Measurements from ENCODE around the gene NRL. TPM values are rescaled to one million over a fixed set of nuclear protein-coding genes. Genes with fewer than 3 reads are reported as not detected.

NRL gene
- total and polyA plus RNA-seq, 4 donors = 1.5 to 3.2 (median 2.8) TPM

DNA sequence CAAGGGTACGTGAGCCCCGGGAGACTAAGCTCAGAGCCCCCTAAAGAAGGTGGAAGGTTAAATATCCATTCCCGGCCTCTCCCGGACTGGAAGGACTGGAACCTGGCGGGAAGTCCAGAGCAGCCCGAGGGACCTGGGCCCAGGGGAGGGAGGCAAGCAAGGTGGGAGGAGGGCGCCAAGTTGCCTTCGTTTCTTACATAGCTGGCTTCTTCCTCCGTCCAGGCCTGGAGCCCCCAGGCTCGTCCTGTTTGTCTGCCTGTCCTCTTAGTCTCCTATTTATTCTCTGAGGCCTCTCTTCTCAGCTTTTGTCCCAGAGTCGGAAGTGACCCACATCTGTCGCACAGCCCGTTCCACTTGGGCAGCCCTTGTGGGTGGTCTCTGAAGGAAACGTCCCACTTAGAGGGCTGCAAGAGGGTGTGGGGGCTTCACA is 19.9 kb downstream of the NRL start:
- peak; percentile 47 for DNase-seq (ENCODE audit: low spot score)
- 2% methylated on average over 14 of the region's 14 CpGs for WGBS
- H3K4me1 ChIP-seq (ENCODE audit: control insufficient read depth in 4 of 4, insufficient read depth in 4 of 4, low read length in 3 of 4) = peaks cover 15 to 70% (median 55%) of the 10 kb centered on the region in 4 donors

DNA sequence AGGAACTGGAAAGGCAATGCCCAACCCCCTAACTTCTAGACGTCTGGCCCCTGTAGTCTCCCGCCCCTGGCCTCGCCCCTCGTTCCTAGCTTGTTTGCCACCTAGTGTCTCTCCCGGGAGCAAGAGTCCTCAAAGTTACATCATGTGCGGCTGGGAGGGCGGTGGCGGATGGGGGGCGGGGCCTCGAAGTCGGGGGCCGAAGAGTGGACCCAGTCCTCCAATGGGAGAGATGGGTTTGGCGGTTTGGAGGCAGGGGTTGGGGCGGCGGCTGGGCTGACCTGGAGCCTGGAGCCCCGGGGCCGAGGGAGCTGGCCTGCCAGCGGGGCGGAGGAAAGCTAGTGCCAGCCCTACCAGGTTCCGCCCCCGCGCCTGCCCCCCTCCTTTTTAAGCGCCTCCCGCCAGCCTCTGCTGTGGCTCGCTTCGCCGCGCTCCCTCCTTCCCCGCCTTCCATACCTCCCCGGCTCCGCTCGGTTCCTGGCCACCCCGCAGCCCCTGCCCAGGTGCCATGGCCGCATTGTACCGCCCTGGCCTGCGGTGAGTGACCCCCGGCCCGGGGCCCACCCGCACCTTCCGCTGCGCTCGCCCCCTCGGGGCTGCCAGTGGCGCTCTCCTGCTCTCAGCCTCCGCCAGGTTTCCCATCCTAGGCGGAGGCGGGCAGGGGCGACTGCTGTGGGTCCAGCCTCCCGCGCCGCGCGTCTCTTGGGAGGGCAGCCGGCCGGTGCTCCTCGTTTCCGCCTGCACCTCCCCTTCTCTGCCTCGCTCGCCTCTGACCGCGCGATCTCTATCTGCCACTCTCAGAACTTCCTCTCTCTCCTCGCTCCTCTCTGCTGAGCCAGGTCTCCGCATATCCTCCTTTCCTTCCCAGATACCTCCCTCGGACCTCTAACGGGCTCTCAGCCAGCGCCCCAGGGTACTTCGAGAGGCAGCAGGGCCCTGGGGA is 20.6 kb downstream of the NRL start, which contains the start of gene PCK2:
Gene PCK2 (plus strand): TSS at position 411 of the 940 bp plus-strand sequence. CDS start 95 bp downstream, at position 506.
- H3K4me1 ChIP-seq (ENCODE audit: control insufficient read depth in 4 of 4, insufficient read depth in 4 of 4, low read length in 3 of 4) = peaks cover 15 to 64% (median 49%) of the 10 kb centered on the region in 4 donors
- H3K4me3 ChIP-seq (ENCODE audit: low read depth in 1 of 3, low read length in 3 of 3) = peak within 1 kb of the TSS; percentile 68 to 82 (median 71)
- peak; percentile 92 for DNase-seq (ENCODE audit: low spot score)
- H3K9me3 ChIP-seq (ENCODE audit: control insufficient read depth in 4 of 4, low read length in 3 of 4) = no peaks in the 10 kb centered on the region
- no peaks in the 10 kb centered on the region for H3K27me3 ChIP-seq (ENCODE audit: control insufficient read depth in 4 of 4, insufficient read depth in 4 of 4, low read length in 3 of 4)
- peak within 1 kb of the TSS; percentile 93 to 98 for H3K9ac ChIP-seq (ENCODE audit: low read depth in 1 of 2, low read length in 2 of 2)
- under 1% methylated on average over 68 of the region's 68 CpGs for WGBS
- peak within 1 kb of the TSS; percentile 93 to 96 for H3K27ac ChIP-seq (ENCODE audit: low read depth in 1 of 2, low read length in 2 of 2)
- H3K36me3 ChIP-seq (ENCODE audit: control insufficient read depth in 4 of 4, insufficient read depth in 3 of 4, low read depth in 1 of 4, low read length in 3 of 4) = peaks cover 0 to 9% (median 6%) of the 10 kb centered on the region in 4 donors
- TF ChIP-seq FOXA2 (IDR thresholded peaks at IDR 0.05) = no peak
- TF ChIP-seq, protein P1, sequence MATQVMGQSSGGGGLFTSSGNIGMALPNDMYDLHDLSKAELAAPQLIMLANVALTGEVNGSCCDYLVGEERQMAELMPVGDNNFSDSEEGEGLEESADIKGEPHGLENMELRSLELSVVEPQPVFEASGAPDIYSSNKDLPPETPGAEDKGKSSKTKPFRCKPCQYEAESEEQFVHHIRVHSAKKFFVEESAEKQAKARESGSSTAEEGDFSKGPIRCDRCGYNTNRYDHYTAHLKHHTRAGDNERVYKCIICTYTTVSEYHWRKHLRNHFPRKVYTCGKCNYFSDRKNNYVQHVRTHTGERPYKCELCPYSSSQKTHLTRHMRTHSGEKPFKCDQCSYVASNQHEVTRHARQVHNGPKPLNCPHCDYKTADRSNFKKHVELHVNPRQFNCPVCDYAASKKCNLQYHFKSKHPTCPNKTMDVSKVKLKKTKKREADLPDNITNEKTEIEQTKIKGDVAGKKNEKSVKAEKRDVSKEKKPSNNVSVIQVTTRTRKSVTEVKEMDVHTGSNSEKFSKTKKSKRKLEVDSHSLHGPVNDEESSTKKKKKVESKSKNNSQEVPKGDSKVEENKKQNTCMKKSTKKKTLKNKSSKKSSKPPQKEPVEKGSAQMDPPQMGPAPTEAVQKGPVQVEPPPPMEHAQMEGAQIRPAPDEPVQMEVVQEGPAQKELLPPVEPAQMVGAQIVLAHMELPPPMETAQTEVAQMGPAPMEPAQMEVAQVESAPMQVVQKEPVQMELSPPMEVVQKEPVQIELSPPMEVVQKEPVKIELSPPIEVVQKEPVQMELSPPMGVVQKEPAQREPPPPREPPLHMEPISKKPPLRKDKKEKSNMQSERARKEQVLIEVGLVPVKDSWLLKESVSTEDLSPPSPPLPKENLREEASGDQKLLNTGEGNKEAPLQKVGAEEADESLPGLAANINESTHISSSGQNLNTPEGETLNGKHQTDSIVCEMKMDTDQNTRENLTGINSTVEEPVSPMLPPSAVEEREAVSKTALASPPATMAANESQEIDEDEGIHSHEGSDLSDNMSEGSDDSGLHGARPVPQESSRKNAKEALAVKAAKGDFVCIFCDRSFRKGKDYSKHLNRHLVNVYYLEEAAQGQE (IDR thresholded peaks at IDR 0.05) = peak; percentile 85
- no peak for TF ChIP-seq NR2F2 (IDR thresholded peaks at IDR 0.05)
- peak in 1 of 2 donors; percentile 40 for TF ChIP-seq JUND (IDR thresholded peaks at IDR 0.05)
- TF ChIP-seq, protein P2, sequence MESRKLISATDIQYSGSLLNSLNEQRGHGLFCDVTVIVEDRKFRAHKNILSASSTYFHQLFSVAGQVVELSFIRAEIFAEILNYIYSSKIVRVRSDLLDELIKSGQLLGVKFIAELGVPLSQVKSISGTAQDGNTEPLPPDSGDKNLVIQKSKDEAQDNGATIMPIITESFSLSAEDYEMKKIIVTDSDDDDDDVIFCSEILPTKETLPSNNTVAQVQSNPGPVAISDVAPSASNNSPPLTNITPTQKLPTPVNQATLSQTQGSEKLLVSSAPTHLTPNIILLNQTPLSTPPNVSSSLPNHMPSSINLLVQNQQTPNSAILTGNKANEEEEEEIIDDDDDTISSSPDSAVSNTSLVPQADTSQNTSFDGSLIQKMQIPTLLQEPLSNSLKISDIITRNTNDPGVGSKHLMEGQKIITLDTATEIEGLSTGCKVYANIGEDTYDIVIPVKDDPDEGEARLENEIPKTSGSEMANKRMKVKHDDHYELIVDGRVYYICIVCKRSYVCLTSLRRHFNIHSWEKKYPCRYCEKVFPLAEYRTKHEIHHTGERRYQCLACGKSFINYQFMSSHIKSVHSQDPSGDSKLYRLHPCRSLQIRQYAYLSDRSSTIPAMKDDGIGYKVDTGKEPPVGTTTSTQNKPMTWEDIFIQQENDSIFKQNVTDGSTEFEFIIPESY (IDR thresholded peaks at IDR 0.05) = peak; percentile 37
- peak; percentile 81 to 96 for TF ChIP-seq EGR1 (IDR thresholded peaks at IDR 0.05; ENCODE audit: low read depth in 2 of 2)
- TF ChIP-seq FOXA1 (IDR thresholded peaks at IDR 0.05) = no peak
- peak; percentile 41 for TF ChIP-seq HNF4G (IDR thresholded peaks at IDR 0.05)
- TF ChIP-seq RXRA (IDR thresholded peaks at IDR 0.05) = peak; percentile 71 to 75
- TF ChIP-seq, protein P3, sequence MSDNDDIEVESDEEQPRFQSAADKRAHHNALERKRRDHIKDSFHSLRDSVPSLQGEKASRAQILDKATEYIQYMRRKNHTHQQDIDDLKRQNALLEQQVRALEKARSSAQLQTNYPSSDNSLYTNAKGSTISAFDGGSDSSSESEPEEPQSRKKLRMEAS (IDR thresholded peaks at IDR 0.05) = peak; percentile 51
- TF ChIP-seq TAF1 (conservative IDR thresholded peaks at IDR 0.05) = peak; percentile 82
- TF ChIP-seq YY1 (IDR thresholded peaks at IDR 0.05) = peak; percentile 67
- TF ChIP-seq RAD21 (IDR thresholded peaks at IDR 0.05) = peak in 1 of 2 donors; percentile 35
- TF ChIP-seq HNF4A (conservative IDR thresholded peaks at IDR 0.05) = peak; percentile 86 to 87
- TF ChIP-seq SP1 (IDR thresholded peaks at IDR 0.05) = peak; percentile 90

More for the DNA sequence above, 19.9 kb downstream of the NRL start:
- TF ChIP-seq RXRA (IDR thresholded peaks at IDR 0.05) (no peak), SP1 (IDR thresholded peaks at IDR 0.05) (no peak), JUND (IDR thresholded peaks at IDR 0.05) (no peak), RAD21 (IDR thresholded peaks at IDR 0.05) (no peak), HNF4A (conservative IDR thresholded peaks at IDR 0.05) (no peak), YY1 (IDR thresholded peaks at IDR 0.05) (no peak)
- TF ChIP-seq, protein P3 (IDR thresholded peaks at IDR 0.05) = no peak
- TF ChIP-seq, protein P2 (IDR thresholded peaks at IDR 0.05) = no peak
- TF ChIP-seq, protein P4, sequence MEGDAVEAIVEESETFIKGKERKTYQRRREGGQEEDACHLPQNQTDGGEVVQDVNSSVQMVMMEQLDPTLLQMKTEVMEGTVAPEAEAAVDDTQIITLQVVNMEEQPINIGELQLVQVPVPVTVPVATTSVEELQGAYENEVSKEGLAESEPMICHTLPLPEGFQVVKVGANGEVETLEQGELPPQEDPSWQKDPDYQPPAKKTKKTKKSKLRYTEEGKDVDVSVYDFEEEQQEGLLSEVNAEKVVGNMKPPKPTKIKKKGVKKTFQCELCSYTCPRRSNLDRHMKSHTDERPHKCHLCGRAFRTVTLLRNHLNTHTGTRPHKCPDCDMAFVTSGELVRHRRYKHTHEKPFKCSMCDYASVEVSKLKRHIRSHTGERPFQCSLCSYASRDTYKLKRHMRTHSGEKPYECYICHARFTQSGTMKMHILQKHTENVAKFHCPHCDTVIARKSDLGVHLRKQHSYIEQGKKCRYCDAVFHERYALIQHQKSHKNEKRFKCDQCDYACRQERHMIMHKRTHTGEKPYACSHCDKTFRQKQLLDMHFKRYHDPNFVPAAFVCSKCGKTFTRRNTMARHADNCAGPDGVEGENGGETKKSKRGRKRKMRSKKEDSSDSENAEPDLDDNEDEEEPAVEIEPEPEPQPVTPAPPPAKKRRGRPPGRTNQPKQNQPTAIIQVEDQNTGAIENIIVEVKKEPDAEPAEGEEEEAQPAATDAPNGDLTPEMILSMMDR (IDR thresholded peaks at IDR 0.05; ENCODE audit: low read depth, low read length, missing input control) = no peak
- Histone ChIP-seq H3K27me3 (ENCODE audit: control insufficient read depth in 4 of 4, insufficient read depth in 4 of 4, low read length in 3 of 4) (no peaks in the 10 kb centered on the region), H3K36me3 (ENCODE audit: control insufficient read depth in 4 of 4, insufficient read depth in 3 of 4, low read depth in 1 of 4, low read length in 3 of 4) (peaks cover 5 to 16% (median 10%) of the 10 kb centered on the region in 4 donors), H3K4me3 (ENCODE audit: low read depth in 1 of 3, low read length in 3 of 3) (peak overlapping the region; percentile 68 to 82 (median 71)), H3K9me3 (ENCODE audit: control insufficient read depth in 4 of 4, low read length in 3 of 4) (no peaks in the 10 kb centered on the region), H3K9ac (ENCODE audit: low read depth in 1 of 2, low read length in 2 of 2) (peak overlapping the region; percentile 93 to 98), H3K27ac (ENCODE audit: low read depth in 1 of 2, low read length in 2 of 2) (peak overlapping the region; percentile 93 to 96)
